ENCODE results near the gene C11orf68.

C11orf68 gene

GRCh38 chr11:65872586-65873317 lies 46.1 kb downstream of the C11orf68 start, which contains the start of gene EFEMP2:
TSS of gene EFEMP2 (minus strand) at chr11:65872800. CDS start at chr11:65872354, 446 bp downstream.
- Histone ChIP-seq H3K4me1 (ENCODE audit: insufficient read depth, low read length, severe bottlenecking) (peaks cover 10% of the 10 kb centered on the region), H3K27ac (ENCODE audit: low read depth, low read length, poor library complexity, severe bottlenecking) (no peak within 1 kb of the TSS), H3K36me3 (ENCODE audit: insufficient read depth, low read length) (no peaks in the 10 kb centered on the region), H3K9me3 (ENCODE audit: low read length) (no peaks in the 10 kb centered on the region), H3K4me2 (ENCODE audit: low read length) (peak within 1 kb of the TSS; percentile 71), H3K79me2 (ENCODE audit: insufficient read depth, low read length) (no peaks in the 10 kb centered on the region), H3F3A (ENCODE audit: insufficient read depth, low read length) (no peaks in the 10 kb centered on the region), H2AFZ (ENCODE audit: low read length) (no peak within 1 kb of the TSS), H3K9ac (ENCODE audit: low read length) (peak within 1 kb of the TSS; percentile 43; the same call in 1 of the 2 replicates), H3K27me3 (ENCODE audit: insufficient read depth, low read length) (peaks cover 3% of the 10 kb centered on the region; the same call in 1 of the 2 replicates), H3K4me3 (ENCODE audit: low read depth, low read length, poor library complexity, severe bottlenecking) (peak within 1 kb of the TSS; percentile 59), H3K9me2 (ENCODE audit: low read depth, low read length) (no peaks in the 10 kb centered on the region), H4K20me1 (ENCODE audit: insufficient read depth, low read length) (no peaks in the 10 kb centered on the region)
- no peak for TF ChIP-seq CTCF (IDR thresholded peaks at IDR 0.05; ENCODE audit: low read length)
- TF ChIP-seq EZH2 (IDR thresholded peaks at IDR 0.05; ENCODE audit: borderline replicate concordance, low read length) = no peak

- Histone ChIP-seq H3K27ac (ENCODE audit: low read depth, low read length, poor library complexity, severe bottlenecking) (no peak overlapping the region), H3K79me2 (ENCODE audit: insufficient read depth, low read length) (no peaks in the 10 kb centered on the region), H2AFZ (ENCODE audit: low read length) (no peak overlapping the region), H3K9me3 (ENCODE audit: low read length) (no peaks in the 10 kb centered on the region), H3K9me2 (ENCODE audit: low read depth, low read length) (no peaks in the 10 kb centered on the region), H3K4me1 (ENCODE audit: insufficient read depth, low read length, severe bottlenecking) (peaks cover 10% of the 10 kb centered on the region), H4K20me1 (ENCODE audit: insufficient read depth, low read length) (no peaks in the 10 kb centered on the region), H3F3A (ENCODE audit: insufficient read depth, low read length) (no peaks in the 10 kb centered on the region), H3K27me3 (ENCODE audit: insufficient read depth, low read length) (peaks cover 3% of the 10 kb centered on the region; the same call in 1 of the 2 replicates), H3K4me3 (ENCODE audit: low read depth, low read length, poor library complexity, severe bottlenecking) (no peak overlapping the region), H3K36me3 (ENCODE audit: insufficient read depth, low read length) (peaks cover 5% of the 10 kb centered on the region), H3K4me2 (ENCODE audit: low read length) (no peak overlapping the region), H3K9ac (ENCODE audit: low read length) (no peak overlapping the region)
- TF ChIP-seq EZH2 (IDR thresholded peaks at IDR 0.05; ENCODE audit: borderline replicate concordance, low read length) = no peak
- TF ChIP-seq CTCF (IDR thresholded peaks at IDR 0.05; ENCODE audit: low read length) = no peak
These were observed 46.9 kb downstream of the C11orf68 start for GRCh38 chr11:65871811-65872548.

GRCh38 chr11:65870706-65871681 lies 47.9 kb downstream of the C11orf68 start:
- Histone ChIP-seq H4K20me1 (ENCODE audit: insufficient read depth, low read length) (no peaks in the 10 kb centered on the region), H3K4me2 (ENCODE audit: low read length) (no peak overlapping the region), H3K4me3 (ENCODE audit: low read depth, low read length, poor library complexity, severe bottlenecking) (no peak overlapping the region), H2AFZ (ENCODE audit: low read length) (no peak overlapping the region), H3K27me3 (ENCODE audit: insufficient read depth, low read length) (peaks cover 3% of the 10 kb centered on the region; the same call in 1 of the 2 replicates), H3K4me1 (ENCODE audit: insufficient read depth, low read length, severe bottlenecking) (peaks cover 10% of the 10 kb centered on the region), H3K27ac (ENCODE audit: low read depth, low read length, poor library complexity, severe bottlenecking) (no peak overlapping the region), H3K9me2 (ENCODE audit: low read depth, low read length) (no peaks in the 10 kb centered on the region), H3K36me3 (ENCODE audit: insufficient read depth, low read length) (peaks cover 15% of the 10 kb centered on the region), H3F3A (ENCODE audit: insufficient read depth, low read length) (no peaks in the 10 kb centered on the region), H3K9me3 (ENCODE audit: low read length) (no peaks in the 10 kb centered on the region), H3K9ac (ENCODE audit: low read length) (no peak overlapping the region), H3K79me2 (ENCODE audit: insufficient read depth, low read length) (no peaks in the 10 kb centered on the region)
- TF ChIP-seq EZH2 (IDR thresholded peaks at IDR 0.05; ENCODE audit: borderline replicate concordance, low read length) (no peak), CTCF (IDR thresholded peaks at IDR 0.05; ENCODE audit: low read length) (no peak)

All from OCI-LY1 (cell line).